Stomach (tissue), 9 donors: ENCODE results near the gene SERPINB10. TPM values are rescaled to one million over a fixed set of nuclear protein-coding genes. Genes with fewer than 3 reads are reported as not detected.

Experiments
- DNase-seq, 2 donors: peaks; one replicate each; pipeline versions ENCODE4 v3.0.0 to v3.0.0-alpha.2; 2013 to 2019
- H3K27ac ChIP-seq, 5 donors: fragments of 200-600 bp in 4 of 5; sonication (generic) in 4 of 5; one replicate each; pipeline ENCODE4 v1.5.1; 2013 to 2019; ENCODE audit warnings: mild to moderate bottlenecking in 1 of 5, moderate library complexity in 1 of 5
- H3K27me3 ChIP-seq, 3 donors: fragments of 200-600 bp; sonication (generic); one replicate each; pipeline ENCODE4 v1.5.1; 2017 to 2019; ENCODE audit warnings: mixed run types in 1 of 3
- H3K36me3 ChIP-seq, 4 donors: fragments of 200-600 bp; sonication (generic); 1 replicate in 3 of 4; 2 replicates in 1 of 4; pipeline ENCODE4 v1.5.1; 2016 to 2019
- H3K4me1 ChIP-seq, 4 donors: fragments of 200-600 bp; sonication (generic); one replicate each; pipeline ENCODE4 v1.5.1; 2016 to 2019
- H3K4me3 ChIP-seq, 4 donors: fragments of 200-600 bp; sonication (generic) in 3 of 4; one replicate each; pipeline ENCODE4 v1.5.1; 2016 to 2019; ENCODE audit warnings: mild to moderate bottlenecking in 1 of 4
- H3K9me3 ChIP-seq, 4 donors: fragments of 200-600 bp; sonication (generic); one replicate each; pipeline ENCODE4 v1.5.1; 2016 to 2019
- CTCF ChIP-seq, 7 experiments: fragments of 450-650 bp in 4 of 7; fragments of 200-600 bp in 3 of 7; sonication (generic) in 3 of 7; IDR thresholded peaks; one replicate each; pipeline ENCODE4 v1.5.1; 2016 to 2019; ENCODE audit warnings: antibody characterized with exemption in 7 of 7, control low read depth in 2 of 7, mild to moderate bottlenecking in 1 of 7
- EP300 ChIP-seq: sonication (generic); formaldehyde crosslinking; IDR thresholded peaks from one replicate; pipeline ENCODE4 v1.6.1; 2017; ENCODE audit warnings: antibody characterized with exemption
- POLR2A ChIP-seq, 4 donors: fragments of 450-650 bp; IDR thresholded peaks; one replicate each; pipeline ENCODE4 v1.6.1; 2016; ENCODE audit warnings: antibody characterized with exemption in 4 of 4, control low read depth in 2 of 4, mild to moderate bottlenecking in 1 of 4, moderate library complexity in 1 of 4
- POLR2AphosphoS5 ChIP-seq, 3 donors: sonication (generic); formaldehyde crosslinking; IDR thresholded peaks; one replicate each; pipeline ENCODE4 v1.6.1; 2016; ENCODE audit warnings: antibody characterized with exemption in 3 of 3
- WGBS, 5 donors: extraction: QIAGEN DNeasy Blood & Tissue Kit in 3 of 5; methylation state at CpG; one replicate each; pipeline versions ENCODE4 v1.1.5 to v1.1.7; 2013 to 2018; 5-methylcytosine and 5-hydroxymethylcytosine counted together
- intact Hi-C: fragments of 100-400 bp; cut with DNase I; formaldehyde crosslinking; loops from one replicate; pipeline ENCODE4 v1.15.1; 2023; ENCODE audit warnings: low total_unique reads
- polyA plus RNA-seq, 3 donors: library from polyadenylated mRNA; stranded (reverse); fragments of 200-250 nt; gene quantifications; one replicate each; pipeline ENCODE4 v1.2.3, GENCODE V29; 2013
- total RNA-seq, 5 donors: library from RNA; depleted of rRNA; stranded (reverse); fragments of >200 nt; gene quantifications; one replicate each; pipeline versions ENCODE4 v1.1.0 to v1.2.3, GENCODE V29; 2014 to 2016
- donor health status: healthy with polysubstance abuse.
- donor health status: Bipolar disorder and iron deficiency.
- donor health status: healthy.

SERPINB10 gene
- total and polyA plus RNA-seq, 8 donors: 0.10 to 0.73 TPM; not detected in 6

GRCh38 chr18:63887424-63887823, 20.3 kb upstream of the SERPINB10 start, which contains the start of gene SERPINB2:
SERPINB2 (plus strand) TSS chr18:63887705; CDS start chr18:63891445, 3,740 bp downstream.
- H3K4me1 ChIP-seq: peaks cover 0 to 5% (median 0%) of the 10 kb centered on the region in 4 donors
- H3K27ac ChIP-seq: no peak within 1 kb of the TSS
- no peaks in the 10 kb centered on the region for H3K27me3 ChIP-seq
- 48 to 72% (median 64%) methylated on average over 1 of the region's 1 CpG for WGBS, 5 donors
- intact Hi-C loops: no loop called here
- H3K4me3 ChIP-seq: no peak within 1 kb of the TSS
- H3K9me3 ChIP-seq: no peaks in the 10 kb centered on the region
- TF ChIP-seq CTCF (IDR thresholded peaks at IDR 0.05): no peak
- TF ChIP-seq POLR2AphosphoS5 (IDR thresholded peaks at IDR 0.05): no peak
- TF ChIP-seq EP300: no peak
- TF ChIP-seq POLR2A (IDR thresholded peaks at IDR 0.05): no peak
- H3K36me3 ChIP-seq: no peaks in the 10 kb centered on the region
- no peak for DNase-seq

GRCh38 chr18:63888470-63889190, 19.1 kb upstream of the SERPINB10 start:
- WGBS, 5 donors: 0 to 15% (median 7%) methylated on average over 1 of the region's 1 CpG
- no peak overlapping the region for H3K4me3 ChIP-seq
- no peaks in the 10 kb centered on the region for H3K9me3 ChIP-seq
- H3K4me1 ChIP-seq: no peaks in the 10 kb centered on the region
- TF ChIP-seq POLR2A (IDR thresholded peaks at IDR 0.05): no peak
- no peak for TF ChIP-seq POLR2AphosphoS5 (IDR thresholded peaks at IDR 0.05)
- TF ChIP-seq EP300: no peak
- TF ChIP-seq CTCF (IDR thresholded peaks at IDR 0.05): no peak
- H3K36me3 ChIP-seq: no peaks in the 10 kb centered on the region
- H3K27ac ChIP-seq: no peak overlapping the region
- DNase-seq: peak in 1 of 2 donors; percentile 12
- H3K27me3 ChIP-seq: no peaks in the 10 kb centered on the region
- intact Hi-C loops: no loop called here

- no peak overlapping the region for H3K4me3 ChIP-seq
- 77 to 91% (median 88%) methylated on average over 2 of the region's 2 CpGs for WGBS, 5 donors
- no peaks in the 10 kb centered on the region for H3K27me3 ChIP-seq
- no peak for DNase-seq
- H3K9me3 ChIP-seq: no peaks in the 10 kb centered on the region
- intact Hi-C loops: no loop called here
- no peaks in the 10 kb centered on the region for H3K4me1 ChIP-seq
- H3K27ac ChIP-seq: no peak overlapping the region
- H3K36me3 ChIP-seq: no peaks in the 10 kb centered on the region
- TF ChIP-seq POLR2A (IDR thresholded peaks at IDR 0.05) (no peak), CTCF (IDR thresholded peaks at IDR 0.05) (no peak), EP300 (no peak), POLR2AphosphoS5 (IDR thresholded peaks at IDR 0.05) (no peak)
Measured at GRCh38 chr18:63889626-63890025, 18.1 kb upstream of the SERPINB10 start.

- WGBS, 5 donors: 74 to 81% (median 77%) methylated on average over 6 of the region's 6 CpGs
- H3K36me3 ChIP-seq: no peaks in the 10 kb centered on the region
- no peak for TF ChIP-seq EP300
- TF ChIP-seq POLR2A (IDR thresholded peaks at IDR 0.05): no peak
- TF ChIP-seq CTCF (IDR thresholded peaks at IDR 0.05): no peak
- no peak for TF ChIP-seq POLR2AphosphoS5 (IDR thresholded peaks at IDR 0.05)
- H3K4me3 ChIP-seq: no peak overlapping the region
- DNase-seq: no peak
- intact Hi-C loops: no loop called here
- H3K27ac ChIP-seq: no peak overlapping the region
- H3K4me1 ChIP-seq: no peaks in the 10 kb centered on the region
- no peaks in the 10 kb centered on the region for H3K9me3 ChIP-seq
- no peaks in the 10 kb centered on the region for H3K27me3 ChIP-seq
Measured at GRCh38 chr18:63890237-63890949, 17.4 kb upstream of the SERPINB10 start.
